GM18858 (cell line): ENCODE measurements around the gene ATF7IP2.
"Not testable (repeated sequence)": the region's sequence is repeated elsewhere in the genome, so short reads cannot be mapped to it uniquely, and the experiment has no call there.

ENCODE experiments used
- ATAC-seq: cut with Tn5 transposase; IDR thresholded peaks from one replicate; pipeline ENCODE4 v1.9.1; 2021; ENCODE audit not compliant: unreplicated experiment

Gene ATF7IP2

DNA sequence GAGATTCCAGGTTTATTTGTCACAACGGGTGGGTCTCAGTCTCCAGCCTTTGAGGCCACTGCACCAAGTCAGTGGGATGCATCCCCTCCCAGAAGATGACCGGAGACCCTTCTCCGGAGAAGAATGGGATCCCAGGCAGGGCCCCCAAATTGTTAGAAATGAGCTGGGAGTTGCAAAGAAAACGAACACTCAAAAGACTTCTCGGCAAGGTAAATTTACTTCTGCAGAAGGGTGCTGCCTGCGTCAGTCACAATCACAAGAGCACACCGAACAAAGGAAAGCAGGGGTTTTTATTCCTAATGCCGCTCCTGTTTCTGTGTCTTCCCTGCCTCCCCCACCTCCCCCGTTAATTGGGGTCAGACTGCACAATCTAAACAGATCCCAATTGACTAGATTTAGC, 61.4 kb downstream of the ATF7IP2 start:
- no peak for ATAC-seq

DNA sequence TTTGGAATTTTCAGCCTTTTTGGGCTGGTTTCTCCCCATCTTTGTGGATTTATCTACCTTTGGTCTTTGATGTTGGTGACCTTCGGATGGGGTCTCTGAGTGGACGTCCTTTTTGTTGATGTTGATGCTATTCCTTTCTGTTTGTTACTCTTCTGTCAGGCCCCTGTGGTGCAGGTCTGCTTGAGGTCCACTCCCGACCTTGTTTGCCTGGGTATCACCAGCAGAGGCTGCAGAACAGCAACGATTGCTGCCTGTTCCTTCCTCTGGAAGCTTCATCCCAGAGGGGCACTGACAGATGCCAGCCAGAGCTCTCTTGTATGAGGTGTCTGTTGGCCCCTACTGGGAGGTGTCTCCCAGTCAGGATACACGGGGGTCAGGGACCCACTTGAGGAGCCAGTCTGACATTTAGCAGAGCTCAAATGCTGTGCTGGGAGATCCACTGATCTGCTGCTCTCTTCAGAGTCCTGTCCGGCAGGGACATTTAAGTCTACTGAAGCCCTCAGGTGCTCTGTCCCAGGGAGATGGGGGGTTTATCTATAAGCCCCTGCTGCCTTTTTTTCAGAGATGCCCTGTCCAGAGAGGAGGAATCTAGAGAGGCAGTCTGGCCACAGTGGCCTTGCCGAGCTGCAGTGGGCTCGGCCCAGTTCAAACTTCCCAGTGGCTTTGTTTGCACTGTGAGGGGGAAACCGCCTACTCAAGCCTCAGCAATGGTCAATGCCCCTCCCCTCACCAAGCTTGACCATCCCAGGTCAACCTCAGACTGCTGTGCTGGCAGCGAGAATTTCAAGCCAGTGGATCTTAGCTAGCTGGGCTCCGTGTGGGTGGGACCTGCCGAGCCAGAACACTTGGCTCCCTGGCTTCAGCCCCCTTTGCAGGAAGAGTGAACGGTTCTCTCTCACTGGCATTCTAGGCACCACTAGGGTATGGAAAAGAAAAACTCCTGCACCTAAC, 66.6 kb downstream of the ATF7IP2 start:
- ATAC-seq, result not testable (repeated sequence)

GRCh38 chr16:10453159-10453510, 67.3 kb downstream of the ATF7IP2 start:
- ATAC-seq, result no peak

GRCh38 chr16:10465821-10466220, 80.0 kb downstream of the ATF7IP2 start:
- ATAC-seq, result no peak

GRCh38 chr16:10466313-10466712, 80.5 kb downstream of the ATF7IP2 start:
- no peak for ATAC-seq

- no peak for ATAC-seq
Observed at GRCh38 chr16:10466861-10467260, 81.0 kb downstream of the ATF7IP2 start.

GRCh38 chr16:10476636-10477035, 90.8 kb downstream of the ATF7IP2 start:
- not testable (repeated sequence) for ATAC-seq

GRCh38 chr16:10480151-10480550, 94.3 kb downstream of the ATF7IP2 start:
- ATAC-seq, result no peak

DNA sequence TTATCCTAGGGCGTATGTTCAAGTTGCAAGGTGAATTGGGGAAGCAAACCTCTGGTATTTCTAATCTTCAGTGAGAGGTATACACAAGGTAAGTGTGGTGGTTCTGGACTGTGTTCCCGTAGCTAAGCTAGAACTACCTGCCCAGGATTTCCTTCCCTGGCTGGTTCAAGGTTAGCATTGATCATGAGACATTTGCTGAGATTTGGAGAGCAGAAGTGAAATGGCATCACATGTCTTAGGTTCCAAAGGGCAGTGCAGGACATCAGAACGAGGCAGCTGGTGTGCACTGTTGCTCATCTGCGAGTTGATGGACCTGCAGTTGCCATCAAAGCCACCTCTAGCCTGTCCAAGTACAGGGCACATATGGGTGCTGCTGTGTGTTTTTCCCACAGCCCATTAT, 99.3 kb downstream of the ATF7IP2 start:
- ATAC-seq, result no peak

DNA sequence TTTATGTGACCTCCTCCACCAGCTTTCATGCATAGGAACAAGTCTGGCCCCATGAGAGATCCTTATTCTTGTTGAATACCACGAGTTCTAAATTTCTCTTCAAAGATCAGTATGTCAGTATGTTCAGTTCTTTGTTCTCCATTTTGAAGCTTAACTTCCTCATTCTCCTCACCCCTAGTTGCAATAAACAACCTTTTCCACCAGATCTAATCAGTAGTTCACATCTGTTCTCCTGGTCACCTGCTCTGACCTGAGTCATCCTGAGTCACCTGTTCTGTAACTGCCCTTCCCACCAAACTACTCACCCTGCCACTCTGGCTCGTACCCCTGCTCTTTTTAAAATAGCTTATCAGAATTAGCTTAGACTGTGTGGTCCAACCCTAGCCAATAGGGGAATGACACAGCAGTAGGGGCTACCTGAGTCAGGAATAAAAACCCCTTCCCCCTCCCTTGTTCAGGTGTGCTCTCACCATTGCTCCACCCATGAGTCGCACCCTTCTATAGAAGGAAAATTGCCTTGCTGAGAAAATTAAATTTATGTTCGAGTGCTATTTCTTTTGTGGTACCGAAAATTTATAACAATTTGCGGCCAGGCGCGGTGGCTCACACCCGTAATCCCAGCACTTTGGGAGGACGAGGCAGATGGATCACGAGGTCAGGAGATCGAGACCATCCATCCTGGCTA, 100.0 kb downstream of the ATF7IP2 start:
- no peak for ATAC-seq

GRCh38 chr16:10490141-10490540, 104.3 kb downstream of the ATF7IP2 start:
- no peak for ATAC-seq

GRCh38 chr16:10493276-10493675, 107.4 kb downstream of the ATF7IP2 start:
- no peak for ATAC-seq

GRCh38 chr16:10494343-10495030, 108.6 kb downstream of the ATF7IP2 start:
- no peak for ATAC-seq

DNA sequence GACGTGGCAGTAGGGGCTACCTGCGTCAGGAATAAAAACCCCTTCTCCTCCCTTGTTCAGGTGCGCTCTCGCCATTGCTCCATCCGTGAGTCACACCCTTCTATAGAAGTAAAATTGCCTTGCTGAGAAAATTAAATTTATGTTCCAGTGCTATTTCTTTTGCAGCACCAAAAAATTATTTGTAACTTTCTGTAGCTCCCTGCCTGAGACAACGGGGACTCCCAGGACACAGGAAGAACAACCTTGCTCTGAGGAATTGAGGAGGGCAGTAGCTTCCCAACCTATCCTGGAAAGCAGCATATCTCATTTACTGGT, 109.1 kb downstream of the ATF7IP2 start:
- no peak for ATAC-seq

DNA sequence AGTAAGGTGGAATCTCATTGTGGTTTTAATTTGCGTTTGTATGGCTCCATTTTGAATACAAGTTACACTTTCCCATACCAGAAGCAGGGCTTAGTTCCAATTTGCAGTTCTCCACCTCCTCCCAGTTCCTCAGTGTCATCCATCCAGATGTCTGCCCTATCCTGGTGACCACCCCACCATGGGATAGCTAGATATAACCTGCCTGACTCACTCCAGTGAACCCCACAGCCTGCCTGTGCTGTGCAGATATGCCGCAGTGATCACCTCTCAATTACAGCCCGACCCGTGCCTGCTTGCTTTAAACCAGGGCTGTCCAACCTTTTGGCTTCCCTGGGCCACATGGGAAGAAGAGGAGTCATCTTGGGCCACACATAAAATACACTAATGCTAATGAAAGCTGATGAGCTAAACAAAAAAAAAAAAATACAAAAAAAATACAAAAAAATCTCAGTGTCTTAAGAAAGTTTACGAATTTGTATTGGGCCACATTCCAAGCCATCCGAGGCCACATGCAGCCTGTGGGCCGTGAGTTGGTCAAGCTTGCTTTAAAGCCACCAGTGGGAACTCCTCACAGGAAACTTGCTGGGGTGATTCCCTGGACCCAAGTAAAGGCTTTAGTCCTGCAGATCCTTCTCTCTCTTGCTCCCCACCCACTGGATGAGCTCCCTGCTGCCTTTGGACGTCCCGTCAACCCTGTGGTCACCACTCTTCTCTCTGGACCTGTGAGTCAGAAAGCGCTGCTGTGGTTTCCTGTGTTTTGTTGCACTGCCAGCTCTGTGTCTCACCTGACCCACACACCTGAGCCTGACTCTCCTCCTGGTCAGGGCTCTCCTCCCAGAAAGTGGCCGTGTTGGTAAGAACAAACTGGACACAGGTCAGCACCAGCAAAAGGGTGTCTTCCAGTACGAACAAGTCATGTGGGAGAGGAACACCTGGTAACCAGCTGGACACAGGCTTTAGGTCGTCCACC, 111.6 kb downstream of the ATF7IP2 start:
- ATAC-seq, result no peak

DNA sequence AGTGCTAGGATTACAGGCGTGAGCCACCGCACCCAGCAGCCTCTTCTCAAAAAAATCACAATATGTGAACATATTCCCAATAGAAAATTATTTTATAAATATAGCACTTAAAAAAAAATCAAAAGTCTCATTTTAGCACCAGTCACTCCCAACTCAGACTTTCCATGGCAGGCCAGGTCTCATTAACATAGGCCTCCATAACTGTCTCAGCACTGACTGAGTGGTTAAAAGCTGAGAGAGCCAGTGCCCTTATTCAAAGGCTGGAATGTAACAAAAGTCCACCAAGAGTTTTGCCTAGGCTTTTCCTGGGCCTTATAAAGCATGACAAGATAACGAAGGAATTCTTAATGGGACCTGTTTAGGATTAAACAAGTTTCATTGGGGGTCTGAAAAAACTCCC, 114.7 kb downstream of the ATF7IP2 start:
- ATAC-seq, result no peak

DNA sequence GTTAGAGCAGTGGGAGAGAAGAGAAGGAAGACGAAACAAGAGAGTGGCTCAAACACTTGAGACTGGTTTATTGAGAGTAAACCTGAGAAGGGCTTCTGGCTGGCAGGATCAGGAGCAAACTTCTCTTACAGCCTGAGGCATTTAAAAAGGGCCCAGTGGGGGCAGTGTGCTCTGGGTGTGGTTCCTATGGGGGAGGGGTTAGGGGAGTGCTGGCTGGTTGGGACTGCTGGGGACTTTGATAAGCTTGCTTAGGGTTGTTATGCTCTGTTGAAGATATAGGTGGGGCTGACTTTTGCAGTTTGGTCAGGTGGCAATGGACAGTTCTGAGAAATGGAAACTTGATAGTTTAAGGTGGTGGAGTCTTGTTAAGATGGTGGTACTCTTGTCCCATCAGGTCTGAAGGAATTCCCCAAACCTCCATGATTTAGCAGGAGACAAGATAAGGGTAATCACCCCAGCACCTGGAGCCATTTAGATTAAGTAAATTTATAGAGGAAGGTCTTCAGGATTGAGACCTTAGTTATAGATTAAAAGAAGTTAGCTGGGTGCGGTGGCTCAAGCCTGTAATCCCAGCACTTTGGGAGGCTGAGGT, 115.3 kb downstream of the ATF7IP2 start:
- no peak for ATAC-seq

GRCh38 chr16:10502776-10503175, 116.9 kb downstream of the ATF7IP2 start:
- no peak for ATAC-seq

GRCh38 chr16:10504404-10504885, 118.6 kb downstream of the ATF7IP2 start:
- no peak for ATAC-seq

- ATAC-seq, result not testable (repeated sequence)
Observed at GRCh38 chr16:10505286-10505685, 119.4 kb downstream of the ATF7IP2 start.
